NCI-H345 treated with DMSO at 0.1 percent for 48 hours (cell line): ENCODE results near the gene KAZN.

Experiments
- DNase-seq: peaks from one replicate; lab custom pipeline; 2025; ENCODE audit not compliant: unreplicated experiment; lab: John Stamatoyannopoulos, UW

Gene KAZN

GRCh38 chr1:14784790-14785773, 186.6 kb downstream of the KAZN start:
- DNase-seq, result no peak

- no peak for DNase-seq
Measured at GRCh38 chr1:14786109-14786675, 187.7 kb downstream of the KAZN start.

- DNase-seq, result no peak
Measured at GRCh38 chr1:14786681-14787080, 188.2 kb downstream of the KAZN start.

DNA sequence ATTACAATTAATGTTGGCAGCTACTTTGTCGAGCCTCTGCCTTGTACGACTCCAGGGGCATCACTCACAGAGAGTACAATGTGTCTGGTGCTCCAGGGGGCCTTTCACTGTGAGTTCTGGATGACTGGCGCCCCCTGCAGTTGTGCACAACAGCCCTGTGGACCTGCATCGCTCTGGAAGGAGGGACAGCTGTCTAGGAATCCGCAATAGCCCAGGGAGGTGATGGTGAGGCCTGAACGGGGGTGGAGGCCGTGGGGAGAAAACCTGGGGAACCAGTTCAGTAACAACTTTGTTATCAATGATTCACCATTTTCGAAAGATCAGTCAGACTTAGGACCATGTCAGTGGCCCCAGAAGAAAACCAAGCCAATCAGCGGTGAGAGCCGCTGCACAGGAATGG, 189.1 kb downstream of the KAZN start:
- no peak for DNase-seq

DNA sequence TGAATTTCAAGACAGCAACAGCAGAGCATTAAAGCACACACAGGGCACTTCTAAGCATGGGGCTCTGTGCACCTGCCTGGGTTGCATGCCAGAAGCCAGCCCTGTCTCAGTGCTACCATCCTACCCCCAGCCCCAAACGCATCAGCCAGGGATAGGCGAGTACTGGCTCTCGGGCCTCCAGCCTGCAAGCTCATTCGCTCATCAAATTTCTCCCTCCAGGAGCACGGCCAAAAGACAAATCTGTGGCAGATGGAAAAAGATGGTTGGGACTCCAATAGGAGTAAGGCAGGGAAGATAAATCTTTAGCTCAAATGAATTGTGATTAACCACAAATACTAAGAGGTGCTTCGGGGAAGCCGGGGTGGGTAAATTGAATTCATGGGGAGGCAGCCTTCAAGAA, 189.6 kb downstream of the KAZN start:
- no peak for DNase-seq

- no peak for DNase-seq
Measured at GRCh38 chr1:14790982-14791381, 192.5 kb downstream of the KAZN start.

DNA sequence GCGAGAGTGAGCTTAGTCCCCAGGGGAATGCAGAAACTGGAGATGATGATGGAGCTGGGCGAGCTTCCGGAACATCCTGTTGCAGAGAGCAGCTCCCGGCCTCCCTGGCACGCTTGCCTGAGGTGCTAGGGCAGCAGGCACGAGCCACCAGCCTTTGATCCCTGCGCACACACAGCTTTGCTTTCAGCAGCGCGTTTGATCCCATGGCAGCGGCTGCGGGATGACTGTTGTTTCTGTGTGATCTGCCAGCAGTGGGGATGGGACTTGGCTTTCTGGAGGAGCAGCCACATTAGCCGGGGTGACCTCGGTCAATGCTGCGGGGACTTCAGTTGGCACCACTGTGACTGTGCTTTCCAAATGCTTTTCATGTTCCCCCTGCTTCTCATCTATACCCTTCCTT, 193.2 kb downstream of the KAZN start:
- DNase-seq, result no peak

DNA sequence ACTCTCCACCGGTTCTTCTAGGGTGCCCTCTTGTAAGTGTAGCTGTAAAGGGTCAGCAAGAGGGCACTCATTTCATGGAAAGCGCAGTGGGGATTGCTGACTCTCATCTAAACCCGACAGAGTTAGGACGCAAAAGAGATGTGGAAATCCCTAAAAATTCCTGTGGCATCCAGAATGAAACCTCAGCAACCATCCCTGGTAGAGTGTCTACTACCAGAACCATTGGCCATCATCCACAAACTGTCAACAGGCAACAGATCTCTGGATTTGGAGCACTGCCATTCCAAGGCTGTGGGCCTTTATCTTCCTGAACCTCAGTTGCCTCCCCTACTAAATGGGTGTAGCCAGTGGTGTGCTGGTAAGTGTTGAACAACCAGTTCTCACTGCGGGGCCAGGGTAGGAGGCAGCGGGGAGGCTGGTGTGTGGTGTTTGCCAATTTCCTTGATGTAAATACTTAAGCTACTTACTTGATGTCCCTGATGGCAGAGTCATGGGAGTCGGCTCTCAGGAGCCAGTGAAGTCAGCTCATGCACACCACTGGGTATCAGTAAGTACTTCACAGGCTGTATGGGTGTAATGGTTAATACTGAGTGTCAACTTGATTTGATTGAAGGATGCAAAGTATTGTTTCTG, 195.8 kb downstream of the KAZN start:
- DNase-seq, result no peak

GRCh38 chr1:14794906-14795305, 196.4 kb downstream of the KAZN start:
- no peak for DNase-seq

- DNase-seq, result no peak
Measured at GRCh38 chr1:14795589-14795988, 197.1 kb downstream of the KAZN start.

DNA sequence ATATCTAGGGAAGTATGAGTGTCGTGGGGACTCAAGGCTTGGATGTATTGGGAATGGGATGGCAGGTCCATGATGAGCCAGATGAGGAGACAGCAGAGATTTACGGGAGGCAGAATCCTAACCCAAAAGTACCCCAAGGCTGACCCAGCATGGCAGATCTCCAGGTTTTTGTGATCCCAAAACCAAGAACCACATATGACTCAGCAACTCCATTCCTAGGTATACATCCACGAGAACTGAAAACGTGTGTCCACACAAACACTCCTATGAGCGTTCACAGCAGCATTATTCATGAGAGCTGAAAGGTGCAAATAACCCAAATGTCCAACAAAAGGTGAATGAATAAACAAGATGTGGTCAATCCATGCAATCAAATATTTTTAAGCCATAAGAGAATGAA, 201.5 kb downstream of the KAZN start:
- no peak for DNase-seq

GRCh38 chr1:14800500-14801076, 202.1 kb downstream of the KAZN start:
- no peak for DNase-seq

DNA sequence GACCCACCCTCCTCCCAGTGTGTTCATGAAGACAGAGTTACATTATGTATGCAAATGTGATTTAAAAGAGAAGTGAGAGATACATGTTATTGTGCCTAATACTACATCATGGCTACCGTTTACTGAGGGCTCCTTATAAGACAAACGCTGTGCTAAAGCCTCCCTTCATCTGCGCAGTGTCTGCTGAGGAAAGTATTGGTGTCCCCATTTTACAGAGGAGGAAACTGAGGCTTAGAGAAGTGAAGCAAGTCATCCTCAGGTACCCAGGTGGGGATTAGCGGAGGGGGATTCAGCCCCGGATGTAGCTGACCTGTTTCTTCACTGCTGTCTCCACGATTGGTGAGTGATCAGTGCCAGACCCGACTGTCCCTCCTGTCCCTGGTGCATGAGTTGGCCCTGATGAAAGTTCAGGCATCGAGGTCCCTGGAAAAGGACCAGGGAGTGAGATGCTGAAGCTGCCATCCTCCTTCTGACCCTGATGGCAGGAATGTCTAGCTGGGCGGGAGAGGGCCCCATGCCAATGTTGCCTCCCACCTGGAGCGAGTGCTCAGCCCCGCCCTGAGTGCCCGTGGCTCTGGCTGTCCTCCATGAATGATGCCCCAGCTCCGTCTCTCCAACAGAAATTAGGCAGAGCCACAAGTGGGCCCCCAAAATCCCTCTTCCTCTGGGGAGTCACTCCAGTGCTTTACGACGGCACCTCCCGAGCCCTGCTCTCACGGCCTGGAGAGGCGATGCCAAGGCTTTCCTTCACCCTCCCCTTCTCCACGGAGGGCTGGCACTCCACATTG, 204.7 kb downstream of the KAZN start:
- DNase-seq, result no peak

- no peak for DNase-seq
Measured at GRCh38 chr1:14804626-14805025, 206.1 kb downstream of the KAZN start.

- DNase-seq, result no peak
Measured at GRCh38 chr1:14806772-14807171, 208.3 kb downstream of the KAZN start.

GRCh38 chr1:14808768-14809167, 210.3 kb downstream of the KAZN start:
- no peak for DNase-seq

- DNase-seq, result no peak
Measured at GRCh38 chr1:14809191-14809981, 210.9 kb downstream of the KAZN start.

DNA sequence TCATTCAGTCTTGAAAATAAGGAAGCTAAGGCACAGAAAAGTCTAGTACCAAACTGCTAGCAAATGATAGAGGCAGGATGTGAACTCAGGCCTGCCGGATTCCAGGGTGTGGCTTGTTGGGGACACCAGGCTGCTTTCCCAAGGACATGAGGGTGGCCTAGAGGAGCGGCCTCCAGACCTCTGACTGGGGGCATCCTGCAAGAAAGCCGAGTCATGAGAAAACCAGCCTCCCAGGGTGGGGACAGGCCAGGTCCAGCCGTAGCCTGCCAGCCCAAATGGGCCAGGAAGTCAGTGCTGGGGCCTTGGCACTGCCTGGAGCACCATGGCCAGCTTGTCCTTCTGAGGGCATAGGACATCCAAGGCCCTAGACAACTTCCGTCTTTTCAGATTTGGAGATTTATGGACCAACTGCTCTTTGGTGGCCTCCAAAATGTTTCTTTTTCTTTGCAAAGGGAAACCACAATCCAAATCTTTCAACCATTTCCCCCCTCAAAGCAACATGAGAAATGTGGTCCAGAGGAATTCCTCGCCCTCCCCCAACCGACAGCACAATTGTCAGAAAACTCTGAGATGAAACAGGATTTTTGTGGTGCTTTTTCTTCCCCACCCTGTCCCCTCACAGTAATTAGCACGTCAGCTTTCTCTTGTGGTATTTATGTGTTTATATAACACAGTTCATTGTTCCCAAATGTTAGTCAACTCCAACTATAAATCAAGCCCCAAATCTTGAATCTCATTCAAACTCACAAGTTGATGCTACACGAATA, 212.3 kb downstream of the KAZN start:
- DNase-seq, result no peak

DNA sequence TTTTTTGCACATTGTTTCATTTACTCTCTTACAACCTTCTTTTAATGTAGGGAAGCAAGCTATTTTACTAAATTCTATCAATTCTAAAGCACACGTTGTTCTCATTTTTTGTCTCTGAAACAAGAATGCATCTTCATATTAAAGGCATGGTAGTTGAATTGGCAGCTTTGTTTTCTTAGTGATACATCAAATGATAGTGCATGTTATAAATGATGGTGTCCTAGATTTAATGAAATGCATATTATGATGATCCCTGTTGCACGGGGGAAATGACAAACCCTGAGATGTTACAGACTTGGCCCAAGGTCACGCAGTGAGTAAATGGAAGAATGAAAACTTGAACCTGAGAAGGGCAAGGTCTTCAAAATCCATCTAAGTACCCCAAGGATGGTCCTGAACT, 213.1 kb downstream of the KAZN start:
- no peak for DNase-seq
